ENCODE measurements around the gene MPRIP. TPM values are rescaled to one million over a fixed set of nuclear protein-coding genes. Genes with fewer than 3 reads are reported as not detected.

The MPRIP gene
- total RNA-seq, 1 experiment from 2014 or later = 1,274 TPM

DNA sequence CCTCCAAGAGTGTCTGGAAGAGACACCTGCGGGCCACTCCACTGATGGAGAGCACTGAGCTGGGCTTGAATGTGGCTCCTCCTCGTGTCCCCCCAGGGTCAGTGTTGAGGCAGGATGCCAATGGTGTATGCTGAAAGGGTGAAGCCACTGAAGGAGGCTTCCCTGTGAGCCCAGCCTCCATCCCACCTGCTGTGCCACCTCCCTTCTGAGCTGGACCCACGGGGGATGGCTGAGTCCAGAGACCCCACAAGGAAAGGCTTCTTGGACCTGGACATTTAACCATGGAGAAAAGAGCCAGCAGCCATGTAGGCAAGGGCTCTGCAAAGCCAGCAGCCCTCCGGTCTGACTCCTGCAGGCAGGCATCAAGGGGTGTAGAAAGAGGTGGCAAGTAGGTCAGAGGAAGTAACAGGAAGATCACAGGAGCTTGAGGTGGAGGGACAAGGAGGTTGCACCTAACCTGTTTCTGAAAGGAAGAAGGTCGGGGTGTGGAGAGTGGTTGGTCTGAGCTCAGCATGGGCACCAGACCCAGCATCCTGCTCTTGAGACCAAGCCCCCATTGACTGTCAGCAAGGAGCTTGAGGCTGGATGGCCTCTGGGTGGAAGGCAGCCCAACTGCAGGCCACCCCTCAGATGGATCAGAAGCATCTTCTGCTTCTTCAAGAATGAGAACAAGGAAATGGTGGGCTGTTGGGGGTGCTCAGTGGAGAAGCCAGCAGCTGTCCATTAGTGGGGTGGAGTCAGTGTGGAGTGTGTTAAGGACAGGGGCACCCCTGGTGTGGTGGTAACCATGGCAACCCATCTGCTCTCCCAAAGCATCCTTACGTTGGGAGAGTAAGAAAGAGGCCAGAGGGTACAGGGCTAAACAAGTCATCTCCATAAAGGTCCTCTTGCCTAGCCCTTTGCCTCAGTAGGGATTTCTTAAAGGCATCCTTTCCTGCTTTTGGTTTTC, 83.2 kb downstream of the MPRIP start:
- Histone ChIP-seq H3F3A (ENCODE audit: low read length, unreplicated experiment) (no peaks in the 10 kb centered on the region), H3K9me2 (replicated peaks; ENCODE audit: low read length) (no peaks in the 10 kb centered on the region), H3K27ac (ENCODE audit: low read length) (no peak overlapping the region), H3K4me2 (ENCODE audit: low read length) (no peak overlapping the region), H3K9me3 (ENCODE audit: low read length) (no peaks in the 10 kb centered on the region), H3K9ac (ENCODE audit: low read length) (no peak overlapping the region), H3K79me2 (ENCODE audit: low read length) (peaks cover 99% of the 10 kb centered on the region), H3K27me3 (ENCODE audit: low read length) (no peaks in the 10 kb centered on the region), H2AFZ (ENCODE audit: low read length) (no peak overlapping the region), H4K20me1 (ENCODE audit: low read length) (peaks cover 91% of the 10 kb centered on the region), H3K36me3 (ENCODE audit: low read depth, low read length) (peaks cover 70% of the 10 kb centered on the region), H3K4me1 (ENCODE audit: insufficient read depth, low read length) (no peaks in the 10 kb centered on the region), H3K4me3 (ENCODE audit: low read length) (no peak overlapping the region)
- ChIA-PET POLR2A (ENCODE audit: unreplicated experiment) (no interaction called here), CTCF (no interaction called here)
- TF ChIP-seq EZH2phosphoT487 (IDR thresholded peaks at IDR 0.05; ENCODE audit: borderline replicate concordance, low read length) (no peak), EZH2 (IDR thresholded peaks at IDR 0.05; ENCODE audit: low read length, unreplicated experiment) (no peak)
- TF ChIP-seq, protein P1, sequence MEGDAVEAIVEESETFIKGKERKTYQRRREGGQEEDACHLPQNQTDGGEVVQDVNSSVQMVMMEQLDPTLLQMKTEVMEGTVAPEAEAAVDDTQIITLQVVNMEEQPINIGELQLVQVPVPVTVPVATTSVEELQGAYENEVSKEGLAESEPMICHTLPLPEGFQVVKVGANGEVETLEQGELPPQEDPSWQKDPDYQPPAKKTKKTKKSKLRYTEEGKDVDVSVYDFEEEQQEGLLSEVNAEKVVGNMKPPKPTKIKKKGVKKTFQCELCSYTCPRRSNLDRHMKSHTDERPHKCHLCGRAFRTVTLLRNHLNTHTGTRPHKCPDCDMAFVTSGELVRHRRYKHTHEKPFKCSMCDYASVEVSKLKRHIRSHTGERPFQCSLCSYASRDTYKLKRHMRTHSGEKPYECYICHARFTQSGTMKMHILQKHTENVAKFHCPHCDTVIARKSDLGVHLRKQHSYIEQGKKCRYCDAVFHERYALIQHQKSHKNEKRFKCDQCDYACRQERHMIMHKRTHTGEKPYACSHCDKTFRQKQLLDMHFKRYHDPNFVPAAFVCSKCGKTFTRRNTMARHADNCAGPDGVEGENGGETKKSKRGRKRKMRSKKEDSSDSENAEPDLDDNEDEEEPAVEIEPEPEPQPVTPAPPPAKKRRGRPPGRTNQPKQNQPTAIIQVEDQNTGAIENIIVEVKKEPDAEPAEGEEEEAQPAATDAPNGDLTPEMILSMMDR (conservative IDR thresholded peaks at IDR 0.05; ENCODE audit: low read depth, low read length) = no peak
- no TSS peak for BruUV-seq (replicated peaks)
- ATAC-seq (no peak), DNase-seq (no peak)
- intact Hi-C loops (cut with micrococcal nuclease) = no loop called here

DNA sequence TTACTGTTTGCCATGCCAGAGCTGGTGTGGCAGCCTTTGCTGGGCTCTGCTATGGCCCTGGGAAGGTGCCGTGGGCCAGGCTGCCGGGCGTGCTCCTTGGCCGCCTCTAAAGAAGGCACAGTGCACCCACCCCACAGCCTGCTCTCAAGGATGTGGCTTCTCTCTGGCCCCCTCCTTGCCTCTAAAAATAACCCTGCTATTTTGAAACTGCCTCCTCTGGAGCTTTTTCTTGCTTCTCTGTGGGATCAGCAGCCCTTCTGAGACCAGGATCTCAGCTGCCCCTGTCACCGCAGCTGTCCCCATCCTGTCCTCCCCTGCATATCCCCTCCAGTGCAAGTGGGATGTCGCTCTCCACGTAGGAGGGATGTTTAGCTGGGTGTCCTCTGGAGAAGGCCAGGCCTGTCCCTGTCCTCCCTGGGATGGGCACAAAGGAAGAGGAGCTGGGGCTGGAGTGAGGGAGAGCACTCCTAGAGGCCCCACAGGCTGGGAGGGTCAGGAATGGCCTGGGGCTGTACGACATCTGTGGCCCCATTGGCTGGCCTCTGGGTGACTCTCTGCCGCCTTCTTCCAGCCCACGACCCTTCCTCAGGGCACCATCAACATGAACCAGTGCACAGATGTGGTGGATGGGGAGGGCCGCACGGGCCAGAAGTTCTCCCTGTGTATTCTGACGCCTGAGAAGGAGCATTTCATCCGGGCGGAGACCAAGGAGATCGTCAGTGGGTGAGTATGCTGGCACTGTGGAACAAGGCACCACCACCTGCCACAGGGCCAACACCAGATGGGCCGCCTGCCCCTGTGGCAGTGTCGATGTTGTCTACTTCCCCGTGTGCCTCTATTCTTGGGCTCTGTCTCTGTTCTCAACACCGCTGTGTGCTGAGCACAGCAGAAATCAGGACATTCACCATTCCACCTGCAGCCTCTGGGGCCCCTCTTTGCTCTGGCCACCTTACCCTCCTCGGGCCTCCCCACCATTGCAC, 84.2 kb downstream of the MPRIP start:
- Histone ChIP-seq H3K9me3 (ENCODE audit: low read length) (no peaks in the 10 kb centered on the region), H3K4me1 (ENCODE audit: insufficient read depth, low read length) (no peaks in the 10 kb centered on the region), H3K4me3 (ENCODE audit: low read length) (no peak overlapping the region), H3K9me2 (replicated peaks; ENCODE audit: low read length) (no peaks in the 10 kb centered on the region), H3K27ac (ENCODE audit: low read length) (no peak overlapping the region), H3K36me3 (ENCODE audit: low read depth, low read length) (peaks cover 78% of the 10 kb centered on the region), H3K4me2 (ENCODE audit: low read length) (no peak overlapping the region), H4K20me1 (ENCODE audit: low read length) (peaks cover 91% of the 10 kb centered on the region), H3K9ac (ENCODE audit: low read length) (no peak overlapping the region), H3F3A (ENCODE audit: low read length, unreplicated experiment) (no peaks in the 10 kb centered on the region), H3K27me3 (ENCODE audit: low read length) (no peaks in the 10 kb centered on the region), H3K79me2 (ENCODE audit: low read length) (peaks cover 99% of the 10 kb centered on the region), H2AFZ (ENCODE audit: low read length) (no peak overlapping the region)
- intact Hi-C loops (cut with micrococcal nuclease) = no loop called here
- ChIA-PET CTCF (no interaction called here), POLR2A (ENCODE audit: unreplicated experiment) (no interaction called here)
- BruUV-seq (replicated peaks) = no TSS peak
- ATAC-seq (no peak), DNase-seq (no peak)
- no peak for TF ChIP-seq EZH2 (IDR thresholded peaks at IDR 0.05; ENCODE audit: low read length, unreplicated experiment)
- TF ChIP-seq, protein P1 (conservative IDR thresholded peaks at IDR 0.05; ENCODE audit: low read depth, low read length) = no peak
- TF ChIP-seq EZH2phosphoT487 (IDR thresholded peaks at IDR 0.05; ENCODE audit: borderline replicate concordance, low read length) = no peak
